Hepatocyte (in vitro differentiated cells): Measurements from ENCODE around the gene NT5C2.

ENCODE experiments used
- CTCF ChIP-seq: fragments of 200-600 bp; sonication (generic); IDR thresholded peaks from 2 replicates; pipeline ENCODE4 v1.5.1; 2016; ENCODE audit warnings: antibody characterized with exemption, mild to moderate bottlenecking; ENCODE audit not compliant: poor library complexity
- EZH2 ChIP-seq: fragments of 200-600 bp; sonication (generic); IDR thresholded peaks from 2 replicates; pipeline ENCODE4 v1.6.1; 2016; ENCODE audit warnings: antibody characterized with exemption, mild to moderate bottlenecking, borderline replicate concordance
- EZH2phosphoT487 ChIP-seq: fragments of 200-600 bp; sonication (generic); IDR thresholded peaks from one replicate; pipeline ENCODE4 v1.6.1; 2018; ENCODE audit warnings: antibody characterized with exemption, mild to moderate bottlenecking, low read depth, moderate library complexity; ENCODE audit not compliant: unreplicated experiment, severe bottlenecking

GRCh38 chr10:103098240-103098639, 94.8 kb downstream of the NT5C2 start:
- TF ChIP-seq CTCF, result no peak
- no peak for TF ChIP-seq EZH2
- TF ChIP-seq EZH2phosphoT487, result no peak
